Panc1 (cell line): ENCODE data around the gene INTS6L. TPM values are rescaled to one million over a fixed set of nuclear protein-coding genes. Genes with fewer than 3 reads are reported as not detected.

ENCODE experiments used
- ATAC-seq: fragments of 200-7000 bp; cut with Tn5 transposase; 2 replicates; pipeline ENCODE4 v1.9.1; 2020; ENCODE audit warnings: mild to moderate bottlenecking, moderate library complexity
- BruUV-seq: library from RNA; stranded (reverse); fragments of 400-500 nt; replicated peaks from 2 replicates; lab custom pipeline; 2021; lab: Mats Ljungman, UMichigan
- CTCF ChIA-PET: fragments of 300-600 bp; sonication (Branson Sonifier 250); formaldehyde crosslinking; loops from one replicate; lab custom pipeline; 2022; ENCODE audit warnings: antibody characterized with exemption; lab: Charles Lee
- POLR2A ChIA-PET: fragments of 300-600 bp; sonication (Branson Sonifier 250); formaldehyde crosslinking; loops from one replicate; lab custom pipeline; 2022; ENCODE audit warnings: antibody characterized with exemption; lab: Charles Lee
- DNase-seq: peaks from one replicate; pipeline ENCODE4 v3.0.0-alpha.2; 2010; ENCODE audit warnings: low read depth, low spot score
- H3K27ac ChIP-seq: 2 replicates; pipeline ENCODE4 v1.5.1; 2011; ENCODE audit warnings: mild to moderate bottlenecking, low read length, inconsistent platforms
- H3K27me3 ChIP-seq: fragments of 200-500 bp; sonication (Bioruptor generic); 2 replicates; pipeline ENCODE4 v1.6.0; 2014; ENCODE audit warnings: low read length, inconsistent platforms; ENCODE audit not compliant: control insufficient read depth, insufficient read depth
- H3K36me3 ChIP-seq: fragments of 200-500 bp; sonication (Bioruptor generic); 2 replicates; pipeline ENCODE4 v1.5.1; 2014; ENCODE audit warnings: inconsistent platforms, mild to moderate bottlenecking, low read length, moderate library complexity; ENCODE audit not compliant: control insufficient read depth, insufficient read depth
- H3K4me1 ChIP-seq: 2 replicates; pipeline ENCODE4 v1.5.1; 2011; ENCODE audit warnings: inconsistent platforms, mild to moderate bottlenecking, low read length, moderate library complexity; ENCODE audit not compliant: control insufficient read depth, insufficient read depth
- H3K4me3 ChIP-seq, 2 experiments: 2 replicates each; pipeline ENCODE4 v1.5.1; 2011 to 2012; ENCODE audit warnings: low read depth in 2 of 2, low read length in 2 of 2, mild to moderate bottlenecking in 2 of 2, inconsistent platforms in 1 of 2, moderate library complexity in 1 of 2
- H3K9me3 ChIP-seq: fragments of 200-500 bp; sonication (Bioruptor generic); 2 replicates; pipeline ENCODE4 v1.5.1; 2014; ENCODE audit warnings: low read depth, mild to moderate bottlenecking, inconsistent platforms, low read length, moderate library complexity; ENCODE audit not compliant: control insufficient read depth, insufficient read depth
- POLR2AphosphoS5 ChIP-seq: IDR thresholded peaks from 2 replicates; pipeline ENCODE4 v1.6.1; 2012; ENCODE audit warnings: mild to moderate bottlenecking, low read depth, low read length, moderate library complexity
- SIN3A ChIP-seq: IDR thresholded peaks from 2 replicates; pipeline ENCODE4 v1.6.1; 2012; ENCODE audit warnings: low read depth, mild to moderate bottlenecking, low read length, moderate library complexity, borderline replicate concordance; ENCODE audit not compliant: insufficient read depth
- TCF7L2 ChIP-seq: IDR thresholded peaks from 2 replicates; pipeline ENCODE4 v1.6.1; 2011; ENCODE audit warnings: mild to moderate bottlenecking, low read depth, low read length, inconsistent platforms
- in situ Hi-C: cut with HindIII; loops from 2 replicates; pipeline ENCODE4 v1.10.0; 2016; ENCODE audit warnings: low sequenced_read_pairs, low pct_unique_long_range_greater_than_20kb
- intact Hi-C: fragments of 100-400 bp; cut with micrococcal nuclease; formaldehyde crosslinking; loops from one replicate; pipeline ENCODE4 v1.10.0; 2022; ENCODE audit not compliant: unreplicated experiment
- total RNA-seq: library from RNA; stranded (reverse); gene quantifications from one replicate; pipeline ENCODE4 v1.2.1, GENCODE V29; 2021; ENCODE audit not compliant: unreplicated experiment
- TF ChIP-seq, protein P1 (sequence below), 2 experiments: IDR thresholded peaks; 2 replicates each; pipeline ENCODE4 v1.6.1; 2011 to 2012; ENCODE audit warnings: low read depth in 2 of 2, control low read depth in 1 of 2, low read length in 1 of 2, mild to moderate bottlenecking in 1 of 2, moderate library complexity in 1 of 2; ENCODE audit not compliant: insufficient read depth in 1 of 2
- TF ChIP-seq, protein P2 (sequence below): fragments of 450-650 bp; IDR thresholded peaks from 2 replicates; pipeline ENCODE4 v1.5.1; 2017; ENCODE audit warnings: mild to moderate bottlenecking

The INTS6L gene
- total RNA-seq, 1 experiment from 2014 or later: 19.6 TPM

DNA sequence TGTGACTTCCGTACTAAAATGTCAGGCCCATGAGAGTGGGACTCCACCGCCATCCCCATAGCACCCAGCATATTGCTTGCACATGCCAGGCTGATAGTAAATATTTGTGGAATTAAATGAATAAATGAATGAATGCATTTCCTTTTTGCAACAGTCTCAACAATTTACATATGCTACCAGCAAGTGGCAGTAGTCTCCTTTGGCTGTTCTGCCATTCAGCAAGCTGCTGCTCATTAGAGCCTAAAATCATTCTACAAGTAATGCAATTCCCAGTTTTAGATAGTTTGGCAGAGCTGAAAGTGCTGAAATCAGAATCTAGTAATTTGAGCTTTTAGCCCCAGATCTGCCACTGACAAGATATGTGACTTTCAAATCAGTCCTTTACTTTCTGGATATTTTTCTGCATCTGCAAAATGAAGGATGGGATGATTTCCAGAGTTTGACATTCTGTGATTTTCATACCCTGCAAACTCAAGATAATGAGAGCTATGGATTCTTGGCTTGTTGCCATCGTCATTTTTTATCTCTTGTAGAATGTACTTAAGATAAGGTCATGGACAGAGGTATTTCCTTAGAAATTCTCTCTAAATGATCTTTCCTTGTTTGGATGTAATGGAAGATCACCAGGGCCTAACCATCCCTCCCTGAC, 35.7 kb upstream of the INTS6L start:
- BruUV-seq: no TSS peak
- in situ Hi-C loops (no loop called here), intact Hi-C loops (loop anchor here (2.0 to 10.0 kb wide), 3 partner anchors 112 to 450 kb away; no protein-coding TSS in a partner anchor)
- ATAC-seq (peak; percentile 73; the same call in 1 of the 2 replicates), DNase-seq (peak; percentile 32)
- Histone ChIP-seq H3K27me3 (no peaks in the 10 kb centered on the region; the same call in 1 of the 2 replicates), H3K27ac (no peak overlapping the region), H3K9me3 (no peaks in the 10 kb centered on the region), H3K4me1 (no peaks in the 10 kb centered on the region), H3K4me3 (no peak overlapping the region), H3K36me3 (no peaks in the 10 kb centered on the region)
- no peak for TF ChIP-seq SIN3A
- TF ChIP-seq, protein P1, sequence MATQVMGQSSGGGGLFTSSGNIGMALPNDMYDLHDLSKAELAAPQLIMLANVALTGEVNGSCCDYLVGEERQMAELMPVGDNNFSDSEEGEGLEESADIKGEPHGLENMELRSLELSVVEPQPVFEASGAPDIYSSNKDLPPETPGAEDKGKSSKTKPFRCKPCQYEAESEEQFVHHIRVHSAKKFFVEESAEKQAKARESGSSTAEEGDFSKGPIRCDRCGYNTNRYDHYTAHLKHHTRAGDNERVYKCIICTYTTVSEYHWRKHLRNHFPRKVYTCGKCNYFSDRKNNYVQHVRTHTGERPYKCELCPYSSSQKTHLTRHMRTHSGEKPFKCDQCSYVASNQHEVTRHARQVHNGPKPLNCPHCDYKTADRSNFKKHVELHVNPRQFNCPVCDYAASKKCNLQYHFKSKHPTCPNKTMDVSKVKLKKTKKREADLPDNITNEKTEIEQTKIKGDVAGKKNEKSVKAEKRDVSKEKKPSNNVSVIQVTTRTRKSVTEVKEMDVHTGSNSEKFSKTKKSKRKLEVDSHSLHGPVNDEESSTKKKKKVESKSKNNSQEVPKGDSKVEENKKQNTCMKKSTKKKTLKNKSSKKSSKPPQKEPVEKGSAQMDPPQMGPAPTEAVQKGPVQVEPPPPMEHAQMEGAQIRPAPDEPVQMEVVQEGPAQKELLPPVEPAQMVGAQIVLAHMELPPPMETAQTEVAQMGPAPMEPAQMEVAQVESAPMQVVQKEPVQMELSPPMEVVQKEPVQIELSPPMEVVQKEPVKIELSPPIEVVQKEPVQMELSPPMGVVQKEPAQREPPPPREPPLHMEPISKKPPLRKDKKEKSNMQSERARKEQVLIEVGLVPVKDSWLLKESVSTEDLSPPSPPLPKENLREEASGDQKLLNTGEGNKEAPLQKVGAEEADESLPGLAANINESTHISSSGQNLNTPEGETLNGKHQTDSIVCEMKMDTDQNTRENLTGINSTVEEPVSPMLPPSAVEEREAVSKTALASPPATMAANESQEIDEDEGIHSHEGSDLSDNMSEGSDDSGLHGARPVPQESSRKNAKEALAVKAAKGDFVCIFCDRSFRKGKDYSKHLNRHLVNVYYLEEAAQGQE (IDR thresholded peaks at IDR 0.05; ENCODE audit: insufficient read depth in 1 of 2, low read depth in 2 of 2, low read length in 1 of 2): no peak
- TF ChIP-seq, protein P2, sequence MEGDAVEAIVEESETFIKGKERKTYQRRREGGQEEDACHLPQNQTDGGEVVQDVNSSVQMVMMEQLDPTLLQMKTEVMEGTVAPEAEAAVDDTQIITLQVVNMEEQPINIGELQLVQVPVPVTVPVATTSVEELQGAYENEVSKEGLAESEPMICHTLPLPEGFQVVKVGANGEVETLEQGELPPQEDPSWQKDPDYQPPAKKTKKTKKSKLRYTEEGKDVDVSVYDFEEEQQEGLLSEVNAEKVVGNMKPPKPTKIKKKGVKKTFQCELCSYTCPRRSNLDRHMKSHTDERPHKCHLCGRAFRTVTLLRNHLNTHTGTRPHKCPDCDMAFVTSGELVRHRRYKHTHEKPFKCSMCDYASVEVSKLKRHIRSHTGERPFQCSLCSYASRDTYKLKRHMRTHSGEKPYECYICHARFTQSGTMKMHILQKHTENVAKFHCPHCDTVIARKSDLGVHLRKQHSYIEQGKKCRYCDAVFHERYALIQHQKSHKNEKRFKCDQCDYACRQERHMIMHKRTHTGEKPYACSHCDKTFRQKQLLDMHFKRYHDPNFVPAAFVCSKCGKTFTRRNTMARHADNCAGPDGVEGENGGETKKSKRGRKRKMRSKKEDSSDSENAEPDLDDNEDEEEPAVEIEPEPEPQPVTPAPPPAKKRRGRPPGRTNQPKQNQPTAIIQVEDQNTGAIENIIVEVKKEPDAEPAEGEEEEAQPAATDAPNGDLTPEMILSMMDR: peak; percentile 81
- ChIA-PET CTCF (no interaction called here), POLR2A (no interaction called here)

DNA sequence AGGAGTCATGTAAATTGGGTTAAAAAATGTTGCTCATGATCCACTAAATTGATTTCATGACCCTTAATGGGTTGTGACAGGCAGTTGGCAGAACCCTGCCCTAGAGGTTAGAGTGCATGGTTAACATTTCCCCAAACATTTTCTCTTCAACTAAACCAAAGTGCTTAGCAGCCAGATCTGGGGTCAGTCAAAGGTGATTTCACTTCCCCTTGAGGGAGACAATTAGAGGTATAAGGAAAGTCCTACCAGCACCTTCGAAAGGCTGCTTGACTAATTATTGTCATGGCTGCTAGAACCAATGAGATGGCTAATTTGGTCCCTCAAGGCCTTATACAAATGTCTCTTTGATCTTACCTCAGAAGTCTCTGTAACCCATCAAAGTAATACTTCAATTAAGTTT, 30.9 kb upstream of the INTS6L start:
- intact Hi-C loops (loop anchor here (10.0 kb wide), 2 partner anchors 205 to 445 kb away; no protein-coding TSS in a partner anchor), in situ Hi-C loops (no loop called here)
- no peak overlapping the region for H3K27ac ChIP-seq
- BruUV-seq: no TSS peak
- no peaks in the 10 kb centered on the region; the same call in 1 of the 2 replicates for H3K27me3 ChIP-seq
- ChIA-PET CTCF (no interaction called here), POLR2A (no interaction called here)
- TF ChIP-seq, protein P2: no peak
- TF ChIP-seq TCF7L2 (no peak), POLR2AphosphoS5 (no peak), SIN3A (no peak)
- TF ChIP-seq, protein P1 (IDR thresholded peaks at IDR 0.05; ENCODE audit: insufficient read depth in 1 of 2, low read depth in 2 of 2, low read length in 1 of 2): no peak
- no peaks in the 10 kb centered on the region for H3K4me1 ChIP-seq
- no peak overlapping the region for H3K4me3 ChIP-seq
- ATAC-seq: no peak
- no peaks in the 10 kb centered on the region for H3K36me3 ChIP-seq
- DNase-seq: no peak
- H3K9me3 ChIP-seq: no peaks in the 10 kb centered on the region
